ENCODE data around the gene LRRTM4. TPM values are rescaled to one million over a fixed set of nuclear protein-coding genes. Genes with fewer than 3 reads are reported as not detected.
"Not testable (repeated sequence)": the region's sequence is repeated elsewhere in the genome, so short reads cannot be mapped to it uniquely, and the experiment has no call there.

LRRTM4 gene
- polyA plus RNA-seq, 1 experiment: not detected

DNA sequence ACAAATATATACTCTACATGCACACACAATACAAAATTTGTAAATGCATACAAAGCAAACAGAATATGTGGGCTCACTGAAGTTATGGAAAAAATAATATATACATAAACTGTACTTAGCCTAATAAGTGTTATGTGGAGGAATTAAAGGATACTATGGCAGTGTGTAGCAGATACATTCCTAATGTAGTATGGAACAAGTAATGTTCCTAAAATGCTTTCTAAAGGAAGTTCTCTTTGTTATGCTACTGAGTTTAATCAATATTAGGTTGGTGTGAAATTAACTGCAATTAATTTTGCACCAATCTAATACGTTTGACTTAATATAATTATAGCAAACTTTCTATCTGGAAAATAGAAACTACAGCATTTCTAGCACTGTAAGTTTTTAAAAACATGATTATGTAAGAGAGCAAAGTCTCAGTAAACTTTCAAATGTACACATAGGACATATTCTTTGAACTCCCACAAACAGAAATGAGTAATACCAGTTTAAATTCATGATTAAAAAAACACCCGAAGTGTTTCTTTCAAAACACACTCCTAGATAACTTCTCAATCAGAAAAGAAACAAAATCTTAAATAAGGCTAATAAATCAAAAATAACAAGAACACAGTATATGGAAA, 331.3 kb downstream of the LRRTM4 start:
- CTCF ChIA-PET: no interaction called here
- POLR2A ChIA-PET: no interaction called here
- no peak for DNase-seq (ENCODE audit: low read depth)
- TF ChIP-seq, protein P1, sequence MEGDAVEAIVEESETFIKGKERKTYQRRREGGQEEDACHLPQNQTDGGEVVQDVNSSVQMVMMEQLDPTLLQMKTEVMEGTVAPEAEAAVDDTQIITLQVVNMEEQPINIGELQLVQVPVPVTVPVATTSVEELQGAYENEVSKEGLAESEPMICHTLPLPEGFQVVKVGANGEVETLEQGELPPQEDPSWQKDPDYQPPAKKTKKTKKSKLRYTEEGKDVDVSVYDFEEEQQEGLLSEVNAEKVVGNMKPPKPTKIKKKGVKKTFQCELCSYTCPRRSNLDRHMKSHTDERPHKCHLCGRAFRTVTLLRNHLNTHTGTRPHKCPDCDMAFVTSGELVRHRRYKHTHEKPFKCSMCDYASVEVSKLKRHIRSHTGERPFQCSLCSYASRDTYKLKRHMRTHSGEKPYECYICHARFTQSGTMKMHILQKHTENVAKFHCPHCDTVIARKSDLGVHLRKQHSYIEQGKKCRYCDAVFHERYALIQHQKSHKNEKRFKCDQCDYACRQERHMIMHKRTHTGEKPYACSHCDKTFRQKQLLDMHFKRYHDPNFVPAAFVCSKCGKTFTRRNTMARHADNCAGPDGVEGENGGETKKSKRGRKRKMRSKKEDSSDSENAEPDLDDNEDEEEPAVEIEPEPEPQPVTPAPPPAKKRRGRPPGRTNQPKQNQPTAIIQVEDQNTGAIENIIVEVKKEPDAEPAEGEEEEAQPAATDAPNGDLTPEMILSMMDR (IDR thresholded peaks at IDR 0.05; ENCODE audit: insufficient read depth, low read depth, low read length): no peak
- Histone ChIP-seq H3K27me3 (ENCODE audit: control insufficient read depth, insufficient read depth, low read length) (no peaks in the 10 kb centered on the region), H3K36me3 (ENCODE audit: control insufficient read depth, insufficient read depth, low read length) (no peaks in the 10 kb centered on the region), H3K4me3 (ENCODE audit: low read depth, low read length) (no peak overlapping the region)

DNA sequence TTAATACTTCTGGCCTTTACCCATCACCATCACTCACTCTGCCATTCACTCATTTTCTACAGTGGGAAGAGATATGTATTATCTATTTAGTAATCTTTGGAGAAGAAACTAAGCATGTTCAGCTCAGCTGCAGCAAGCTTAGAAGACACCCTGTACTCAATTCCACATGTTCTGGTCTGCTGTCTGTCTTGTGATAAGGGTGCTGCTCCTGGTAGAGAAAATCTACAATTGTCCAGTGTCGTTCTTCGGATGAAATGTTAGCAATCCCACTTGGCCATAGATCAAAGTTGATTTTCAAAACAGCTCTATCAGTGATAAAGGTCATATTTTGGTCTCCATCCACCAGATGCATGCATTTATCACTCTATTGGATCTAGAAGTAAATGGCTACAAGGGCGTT, 337.1 kb downstream of the LRRTM4 start:
- H3K27me3 ChIP-seq (ENCODE audit: control insufficient read depth, insufficient read depth, low read length): no peaks in the 10 kb centered on the region
- no peak for DNase-seq (ENCODE audit: low read depth)
- TF ChIP-seq, protein P1 (IDR thresholded peaks at IDR 0.05; ENCODE audit: insufficient read depth, low read depth, low read length): no peak
- no peak overlapping the region for H3K4me3 ChIP-seq (ENCODE audit: low read depth, low read length)
- CTCF ChIA-PET: no interaction called here
- POLR2A ChIA-PET: no interaction called here
- no peaks in the 10 kb centered on the region for H3K36me3 ChIP-seq (ENCODE audit: control insufficient read depth, insufficient read depth, low read length)

DNA sequence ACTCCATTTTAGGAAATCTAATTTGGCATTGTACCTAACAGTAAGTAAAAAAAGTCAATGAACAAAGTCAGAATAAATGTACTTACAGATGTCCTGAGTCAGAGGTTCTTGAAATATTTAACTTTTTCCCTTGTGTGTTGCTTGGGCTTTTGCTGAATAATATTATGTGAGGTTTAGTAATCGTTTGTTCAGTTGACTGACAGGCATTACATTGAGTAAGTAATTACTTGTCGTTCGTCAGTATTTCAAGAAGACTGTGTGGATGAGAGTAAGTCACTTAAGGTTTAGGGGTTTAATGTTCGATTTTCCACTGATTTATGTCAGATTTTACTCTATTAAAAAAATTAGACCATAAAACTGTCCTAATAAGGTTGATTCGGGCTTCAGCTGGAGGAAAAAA, 342.9 kb downstream of the LRRTM4 start:
- CTCF ChIA-PET: no interaction called here
- TF ChIP-seq, protein P1 (IDR thresholded peaks at IDR 0.05; ENCODE audit: insufficient read depth, low read depth, low read length): no peak
- DNase-seq (ENCODE audit: low read depth): no peak
- no peak overlapping the region for H3K4me3 ChIP-seq (ENCODE audit: low read depth, low read length)
- no peaks in the 10 kb centered on the region for H3K36me3 ChIP-seq (ENCODE audit: control insufficient read depth, insufficient read depth, low read length)
- H3K27me3 ChIP-seq (ENCODE audit: control insufficient read depth, insufficient read depth, low read length): no peaks in the 10 kb centered on the region
- POLR2A ChIA-PET: no interaction called here

DNA sequence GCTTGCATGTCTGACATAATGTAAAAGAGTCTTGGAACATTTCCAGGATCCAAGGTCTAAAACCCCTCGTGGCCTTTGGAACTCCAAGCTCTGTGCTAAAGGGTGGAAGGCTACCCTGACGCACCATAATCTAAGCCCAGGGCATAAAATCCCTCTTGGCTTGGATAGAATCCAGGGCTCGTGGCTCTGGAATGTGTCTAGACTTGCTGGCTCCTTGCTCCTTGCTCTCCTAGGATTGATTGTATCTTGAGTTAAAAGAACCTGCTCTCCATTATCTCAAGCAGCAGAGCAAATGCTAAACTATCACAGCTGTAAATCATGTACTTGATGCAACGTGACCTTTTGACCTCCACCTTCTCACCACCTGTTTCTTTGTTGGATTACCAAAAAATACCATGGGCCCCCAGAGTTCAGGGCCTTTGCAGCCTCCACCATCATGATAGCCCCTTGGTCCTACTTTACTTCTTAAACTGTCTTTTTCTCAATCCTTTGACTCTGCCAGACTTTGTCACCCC, 346.9 kb downstream of the LRRTM4 start:
- H3K4me3 ChIP-seq (ENCODE audit: low read depth, low read length); H3K27me3 ChIP-seq (ENCODE audit: control insufficient read depth, insufficient read depth, low read length); POLR2A ChIA-PET; CTCF ChIA-PET; DNase-seq (ENCODE audit: low read depth); H3K36me3 ChIP-seq (ENCODE audit: control insufficient read depth, insufficient read depth, low read length): not testable (repeated sequence)

- ChIA-PET POLR2A (no interaction called here), CTCF (no interaction called here)
- TF ChIP-seq, protein P1 (IDR thresholded peaks at IDR 0.05; ENCODE audit: insufficient read depth, low read depth, low read length): no peak
- no peaks in the 10 kb centered on the region for H3K27me3 ChIP-seq (ENCODE audit: control insufficient read depth, insufficient read depth, low read length)
- H3K36me3 ChIP-seq (ENCODE audit: control insufficient read depth, insufficient read depth, low read length): no peaks in the 10 kb centered on the region
- no peak for DNase-seq (ENCODE audit: low read depth)
- no peak overlapping the region for H3K4me3 ChIP-seq (ENCODE audit: low read depth, low read length)
Measured at GRCh38 chr2:77169426-77169825, 352.8 kb downstream of the LRRTM4 start.

DNA sequence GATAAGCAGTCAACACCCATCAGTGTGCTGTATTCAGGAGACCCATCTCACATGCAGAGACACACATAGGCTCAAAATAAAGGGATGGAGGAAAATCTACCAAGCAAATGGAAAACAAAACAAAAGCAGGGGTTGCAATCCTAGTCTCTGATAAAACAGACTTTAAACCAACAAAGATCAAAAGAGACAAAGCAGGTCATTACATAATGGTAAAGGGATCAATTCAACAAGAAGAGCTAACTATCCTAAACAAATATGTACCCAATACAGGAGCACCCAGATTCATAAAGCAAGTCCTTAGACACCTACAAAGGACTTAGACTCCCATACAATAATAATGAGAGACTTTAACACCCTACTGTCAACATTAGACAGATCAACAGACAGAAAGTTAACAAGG, 358.2 kb downstream of the LRRTM4 start:
- POLR2A ChIA-PET; H3K36me3 ChIP-seq (ENCODE audit: control insufficient read depth, insufficient read depth, low read length); H3K27me3 ChIP-seq (ENCODE audit: control insufficient read depth, insufficient read depth, low read length); H3K4me3 ChIP-seq (ENCODE audit: low read depth, low read length); CTCF ChIA-PET; DNase-seq (ENCODE audit: low read depth): not testable (repeated sequence)

Measured in BJ (cell line).